HEK293T (cell line): ENCODE results near the gene ZNF536.

Source experiments
- FOXK2 ChIP-seq: fragments of 450-650 bp; IDR thresholded peaks from 2 replicates; pipeline ENCODE4 v1.6.1; 2016; ENCODE audit warnings: mild to moderate bottlenecking
- FOXM1 ChIP-seq: fragments of 450-650 bp; IDR thresholded peaks from 2 replicates; pipeline ENCODE4 v1.6.1; 2017; ENCODE audit warnings: mild to moderate bottlenecking, borderline replicate concordance
- HDGF ChIP-seq: fragments of 450-650 bp; IDR thresholded peaks from 2 replicates; pipeline ENCODE4 v1.6.1; 2017; ENCODE audit warnings: antibody characterized with exemption, borderline replicate concordance
- L3MBTL2 ChIP-seq: fragments of 450-650 bp; conservative IDR thresholded peaks from 2 replicates; pipeline ENCODE4 v1.6.1; 2016; ENCODE audit warnings: mild to moderate bottlenecking

DNA sequence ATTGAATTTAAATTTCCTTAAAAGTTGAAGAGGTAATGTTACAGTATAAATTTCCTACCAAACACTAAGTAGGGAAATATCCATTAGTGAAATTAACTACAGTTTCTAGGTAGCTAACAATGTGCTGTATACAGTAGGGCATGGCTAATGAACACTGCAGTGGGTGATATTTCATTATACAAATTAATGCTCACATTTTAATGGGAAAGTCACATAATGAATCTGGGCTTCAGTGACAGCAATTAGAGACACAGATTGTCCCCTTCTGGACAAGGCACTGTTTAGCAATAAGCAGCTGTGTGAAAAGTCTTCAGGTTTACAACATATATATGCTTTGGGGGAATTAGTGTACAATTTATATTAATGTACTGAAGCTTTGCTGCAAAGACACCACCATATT, 169.4 kb downstream of the ZNF536 start:
- TF ChIP-seq HDGF (no peak), FOXM1 (no peak), FOXK2 (no peak), L3MBTL2 (no peak)
